ENCODE data around the gene PARP1. TPM values are rescaled to one million over a fixed set of nuclear protein-coding genes. Genes with fewer than 3 reads are reported as not detected.

Gene PARP1
- total RNA-seq, 1 experiment from 2014 or later = 298 TPM

Other genes with a start within 250 kb of the PARP1 start
- 20.6 and 25.2 TPM in 2 replicates for gene ACBD3, start 221.4 kb downstream of the PARP1 start, total RNA-seq (2014; rRNA removed; shearing (Covaris generic); ENCODE audit: low replicate concordance)
- gene MIXL1, start 184.4 kb downstream of the PARP1 start, total RNA-seq (2014; rRNA removed; shearing (Covaris generic); ENCODE audit: low replicate concordance) = 9.2 and 20.8 TPM in 2 replicates
- 7.8 and 22.0 TPM in 2 replicates for gene LIN9, start 98.9 kb downstream of the PARP1 start, total RNA-seq (2014; rRNA removed; shearing (Covaris generic); ENCODE audit: low replicate concordance)
- gene STUM, start 140.7 kb upstream of the PARP1 start, total RNA-seq (2014; rRNA removed; shearing (Covaris generic); ENCODE audit: low replicate concordance) = 0.04 and 0.15 TPM in 2 replicates